Spleen (tissue), 7 donors: Measurements from ENCODE around the gene ATG4C.
"Not testable (repeated sequence)": the region's sequence is repeated elsewhere in the genome, so short reads cannot be mapped to it uniquely, and the experiment has no call there.

Experiments used
- CTCF ChIP-seq, 11 experiments: fragments of 200-600 bp in 7 of 11; fragments of 450-650 bp in 4 of 11; sonication (generic) in 4 of 11; IDR thresholded peaks in 8 of 11; conservative IDR thresholded peaks in 3 of 11; 1 replicate in 7 of 11; 2 replicates in 4 of 11; pipeline versions ENCODE4 v1.4.0 to v1.8.0; 2016 to 2021; ENCODE audit warnings: antibody characterized with exemption in 11 of 11, inconsistent platforms in 4 of 11, mild to moderate bottlenecking in 1 of 11
- POLR2AphosphoS5 ChIP-seq, 3 donors: sonication (generic); formaldehyde crosslinking; IDR thresholded peaks; one replicate each; pipeline ENCODE4 v1.5.1; 2017; ENCODE audit warnings: antibody characterized with exemption in 3 of 3
- donor health status: DM: no; HTN: no; CAD: no; lungs with moderate emphysema.
- donor health status: DM: no; HTN: no; CAD: no.
- donor health status: DM: no; HTN: no; CAD: no.

DNA sequence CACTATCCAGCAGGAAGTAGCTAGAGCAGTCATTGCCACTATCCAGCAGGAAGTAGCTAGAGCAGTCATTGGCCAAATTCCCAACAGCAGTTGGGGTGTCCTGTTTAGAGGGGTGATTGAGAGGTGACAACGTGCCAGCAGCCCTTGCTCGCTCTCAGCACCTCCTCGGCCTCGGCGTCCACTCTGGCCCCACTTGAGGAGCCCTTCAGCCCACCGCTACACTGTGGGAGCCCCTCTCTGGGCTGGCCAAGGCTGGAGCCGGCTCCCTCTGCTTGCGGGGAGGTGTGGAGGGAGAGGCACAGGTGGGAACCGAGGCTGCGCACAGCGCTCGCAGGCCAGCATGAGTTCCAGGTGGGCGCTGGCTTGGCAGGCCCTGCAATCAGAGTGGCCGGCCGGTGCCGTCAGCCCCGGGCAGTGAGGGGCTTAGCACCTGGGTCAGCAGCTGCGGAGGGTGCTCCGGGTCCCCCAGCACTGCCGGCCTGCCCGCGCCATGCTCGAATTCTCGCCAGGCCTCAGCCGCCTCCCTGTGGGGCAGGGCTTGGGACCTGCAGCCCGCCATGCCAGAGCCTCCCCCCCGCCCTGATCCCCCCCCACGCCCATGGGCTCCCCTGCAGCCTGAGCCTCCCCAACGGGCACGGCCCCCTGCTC is 22.6 kb upstream of the ATG4C start:
- not testable (repeated sequence) for TF ChIP-seq CTCF (IDR thresholded peaks at IDR 0.05 in 8 of 11, conservative IDR thresholded peaks at IDR 0.05 in 3 of 11); POLR2AphosphoS5 (IDR thresholded peaks at IDR 0.05)
